ENCODE data around the gene NHLRC2. TPM values are rescaled to one million over a fixed set of nuclear protein-coding genes. Genes with fewer than 3 reads are reported as not detected.
A peak's percentile ranks its signal among the peaks of the same experiment; 100 is the strongest.
"Not testable (repeated sequence)": the region's sequence is repeated elsewhere in the genome, so short reads cannot be mapped to it uniquely, and the experiment has no call there.

The NHLRC2 gene, protein sequence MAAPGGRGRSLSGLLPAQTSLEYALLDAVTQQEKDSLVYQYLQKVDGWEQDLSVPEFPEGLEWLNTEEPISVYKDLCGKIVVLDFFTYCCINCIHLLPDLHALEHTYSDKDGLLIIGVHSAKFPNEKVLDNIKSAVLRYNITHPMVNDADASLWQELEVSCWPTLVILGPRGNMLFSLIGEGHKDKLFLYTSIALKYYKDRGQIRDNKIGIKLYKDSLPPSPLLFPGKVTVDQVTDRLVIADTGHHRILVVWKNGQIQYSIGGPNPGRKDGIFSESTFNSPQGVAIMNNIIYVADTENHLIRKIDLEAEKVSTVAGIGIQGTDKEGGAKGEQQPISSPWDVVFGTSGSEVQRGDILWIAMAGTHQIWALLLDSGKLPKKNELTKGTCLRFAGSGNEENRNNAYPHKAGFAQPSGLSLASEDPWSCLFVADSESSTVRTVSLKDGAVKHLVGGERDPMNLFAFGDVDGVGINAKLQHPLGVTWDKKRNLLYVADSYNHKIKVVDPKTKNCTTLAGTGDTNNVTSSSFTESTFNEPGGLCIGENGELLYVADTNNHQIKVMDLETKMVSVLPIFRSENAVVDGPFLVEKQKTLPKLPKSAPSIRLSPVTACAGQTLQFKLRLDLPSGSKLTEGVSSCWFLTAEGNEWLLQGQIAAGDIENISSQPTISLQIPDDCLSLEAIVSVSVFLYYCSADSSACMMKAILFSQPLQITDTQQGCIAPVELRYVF
- polyA plus RNA-seq = 1 to 10 TPM; 2.7 to 4.9 (median 4.3) TPM

DNA sequence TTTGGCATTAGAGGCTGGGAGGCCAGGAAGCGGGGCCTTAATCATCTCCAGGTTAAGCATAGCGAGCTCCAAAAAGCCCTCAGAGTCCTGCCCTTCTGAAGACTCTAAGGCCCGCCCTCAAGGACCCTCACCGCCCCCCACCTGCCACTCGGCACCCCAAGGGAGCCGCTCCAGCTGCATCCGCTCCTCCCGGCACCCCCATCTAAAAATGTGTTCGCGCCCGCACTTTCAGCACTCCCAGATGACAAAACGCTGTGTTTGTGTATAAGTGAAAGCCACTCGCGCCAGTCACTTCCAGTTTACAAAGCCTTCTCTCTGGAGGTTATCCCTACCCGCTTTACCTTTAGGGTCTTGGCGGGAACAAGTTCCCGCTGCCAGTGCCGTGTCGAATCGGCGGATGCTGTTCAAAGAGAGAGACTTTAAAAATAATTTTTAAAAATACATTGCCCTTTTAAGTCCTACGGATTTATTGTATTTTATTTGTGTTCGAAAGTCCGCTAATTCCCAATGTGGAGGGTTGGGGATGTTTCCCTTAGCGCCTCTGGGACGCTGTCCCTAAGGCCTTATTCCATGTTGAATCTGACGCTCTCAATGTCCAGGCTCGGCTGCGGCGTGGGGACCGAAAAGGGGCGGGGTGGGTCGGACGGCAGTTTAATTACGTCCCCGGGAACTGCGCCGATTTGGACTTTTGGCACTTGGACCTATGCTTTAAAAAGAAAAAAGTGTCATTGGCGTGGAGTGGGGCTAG, at the start of gene NHLRC2, which contains the start of gene DCLRE1A:
NHLRC2 (plus strand) TSS at position 649 of the 748 bp plus-strand sequence. CDS start 212 bp downstream, outside the sequence.
DCLRE1A (minus strand) TSS at position 70 of the 748 bp plus-strand sequence. CDS start 900 bp downstream, outside the sequence.
- WGBS, 3 donors = 0% methylated on average over 39 of the region's 39 CpGs
- peak within 1 kb of the TSS; percentile 15 for H3K27ac ChIP-seq (ENCODE audit: low read depth, low read length)

DNA sequence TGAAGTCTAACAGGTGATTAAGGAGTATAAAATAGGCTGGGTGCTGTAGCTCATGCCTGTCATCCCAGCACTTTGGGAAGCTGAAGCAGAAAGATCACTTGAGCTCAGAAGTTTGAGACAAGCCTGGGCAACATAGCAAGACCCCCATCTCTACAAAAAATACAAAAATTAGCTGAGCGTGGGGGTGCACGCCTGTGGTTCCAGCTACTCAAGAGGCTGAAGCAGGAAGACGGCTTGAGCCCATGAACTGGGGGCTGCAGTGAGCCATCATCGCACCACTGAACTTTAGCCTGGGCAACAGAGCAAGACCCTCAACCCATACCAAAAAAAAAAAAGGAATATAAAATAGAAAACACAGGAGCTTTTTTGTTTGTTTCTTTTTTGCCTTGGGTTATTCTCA, 48.0 kb upstream of the NHLRC2 start:
- 93 to 98% (median 97%) methylated on average over 4 of the region's 4 CpGs for WGBS, 3 donors
- H3K27ac ChIP-seq (ENCODE audit: low read depth, low read length) = no peak overlapping the region

DNA sequence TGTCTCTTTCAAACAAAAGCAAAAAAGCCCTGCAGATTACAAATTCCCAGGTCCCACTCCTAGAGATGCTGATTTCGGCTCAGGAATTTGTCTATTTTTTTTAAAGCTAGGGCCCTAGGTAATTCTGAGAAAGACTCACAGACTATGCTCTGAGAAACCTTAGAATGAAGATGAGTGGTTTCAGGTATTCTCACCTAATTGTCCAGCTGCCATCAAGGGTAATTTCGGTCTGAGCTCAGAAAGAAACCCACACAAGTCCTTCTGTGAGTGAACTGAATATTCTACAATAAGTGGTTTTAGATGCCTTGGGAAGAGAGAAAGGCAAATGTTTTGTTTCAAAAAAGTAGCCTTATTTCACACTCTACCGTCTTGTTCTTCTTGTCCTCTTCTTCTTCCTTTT, 46.3 kb upstream of the NHLRC2 start:
- 76 to 95% (median 90%) methylated on average over 3 of the region's 3 CpGs for WGBS, 3 donors
- H3K27ac ChIP-seq (ENCODE audit: low read depth, low read length) = no peak overlapping the region

DNA sequence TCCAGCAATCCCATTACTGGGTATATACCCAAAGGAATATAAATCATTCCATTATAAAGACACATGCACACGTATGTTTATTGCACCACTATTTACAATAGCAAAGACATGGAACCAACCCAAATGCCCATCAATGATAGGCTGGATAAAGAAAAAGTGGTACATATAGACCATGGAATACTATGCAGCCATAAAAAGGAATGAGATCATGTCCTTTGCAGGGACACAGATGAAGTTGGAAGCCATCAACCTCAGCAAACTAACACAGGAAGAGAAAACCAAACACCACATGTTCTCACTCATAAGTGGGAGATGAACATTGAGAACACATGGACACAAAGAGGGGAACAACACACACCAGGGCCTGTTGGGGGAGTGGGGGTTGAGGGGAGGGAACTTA, 39.8 kb upstream of the NHLRC2 start:
- 78 to 100% (median 91%) methylated on average over 1 of the region's 1 CpG for WGBS, 3 donors
- H3K27ac ChIP-seq (ENCODE audit: low read depth, low read length) = not testable (repeated sequence)

DNA sequence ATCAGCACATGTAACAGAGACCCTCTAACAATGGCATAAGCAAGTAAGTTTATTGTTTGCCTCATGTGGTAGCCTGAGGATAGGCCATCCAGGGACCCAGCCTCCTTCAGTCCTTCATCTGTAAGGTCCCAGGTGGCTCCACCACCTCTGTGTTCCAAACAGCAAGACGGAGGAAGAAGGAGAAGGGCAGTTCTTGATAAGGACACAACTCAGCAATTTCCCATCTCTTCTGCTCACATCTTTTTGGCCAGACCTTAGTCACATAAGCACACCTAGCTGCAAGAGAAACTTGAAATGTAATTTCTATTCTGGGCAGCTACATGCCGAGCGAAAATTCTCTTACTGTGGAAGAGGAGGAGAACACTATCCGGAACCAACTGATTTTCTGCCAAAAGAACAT, 34.5 kb upstream of the NHLRC2 start:
- no peak overlapping the region for H3K27ac ChIP-seq (ENCODE audit: low read depth, low read length)
- WGBS, 3 donors = 81 to 91% (median 87%) methylated on average over 4 of the region's 4 CpGs

DNA sequence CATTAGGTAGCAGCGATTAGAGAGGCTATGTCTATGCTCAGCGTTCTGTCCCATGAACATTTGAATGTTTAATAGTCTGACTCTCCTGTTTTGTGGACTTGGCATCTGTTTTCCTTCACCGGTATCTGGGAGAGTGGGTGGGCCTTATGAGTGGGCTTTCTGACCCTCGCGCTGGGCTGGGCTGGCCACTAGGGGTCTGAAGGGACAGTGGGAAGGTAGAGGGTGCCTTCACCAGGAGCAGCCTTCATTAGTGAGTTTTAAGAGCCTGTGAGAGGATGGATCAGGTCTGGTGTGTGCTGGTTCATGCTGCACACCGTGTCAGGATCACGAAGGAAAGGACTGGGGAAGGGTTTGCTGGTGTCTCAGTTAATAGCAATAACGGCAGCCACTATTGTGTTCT, 34.0 kb upstream of the NHLRC2 start:
- WGBS, 3 donors = 57 to 69% (median 62%) methylated on average over 8 of the region's 8 CpGs

DNA sequence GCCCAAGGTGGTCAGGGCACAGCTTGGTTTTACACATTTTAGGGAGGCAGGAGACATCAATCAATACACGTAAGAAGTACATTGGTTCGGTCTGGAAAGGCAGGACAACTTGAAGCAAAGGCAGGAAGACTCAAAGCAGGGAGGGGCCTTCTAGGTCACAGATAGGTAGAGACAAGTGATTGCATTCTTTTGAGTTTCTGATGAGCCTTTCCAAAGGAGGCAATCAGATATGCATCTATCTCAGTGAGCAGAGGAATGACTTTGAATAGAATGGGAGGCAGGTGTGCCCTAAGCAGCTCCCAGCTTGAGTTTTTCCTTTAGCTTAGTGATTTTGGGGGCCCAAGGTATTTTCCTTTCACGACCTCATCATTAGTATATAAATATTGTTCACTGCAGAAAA, 33.2 kb upstream of the NHLRC2 start:
- 74 to 91% (median 91%) methylated on average over 3 of the region's 3 CpGs for WGBS, 3 donors
- H3K27ac ChIP-seq (ENCODE audit: low read depth, low read length) = not testable (repeated sequence)

More for the DNA sequence above, 34.0 kb upstream of the NHLRC2 start:
- H3K27ac ChIP-seq (ENCODE audit: low read depth, low read length) = no peak overlapping the region

DNA sequence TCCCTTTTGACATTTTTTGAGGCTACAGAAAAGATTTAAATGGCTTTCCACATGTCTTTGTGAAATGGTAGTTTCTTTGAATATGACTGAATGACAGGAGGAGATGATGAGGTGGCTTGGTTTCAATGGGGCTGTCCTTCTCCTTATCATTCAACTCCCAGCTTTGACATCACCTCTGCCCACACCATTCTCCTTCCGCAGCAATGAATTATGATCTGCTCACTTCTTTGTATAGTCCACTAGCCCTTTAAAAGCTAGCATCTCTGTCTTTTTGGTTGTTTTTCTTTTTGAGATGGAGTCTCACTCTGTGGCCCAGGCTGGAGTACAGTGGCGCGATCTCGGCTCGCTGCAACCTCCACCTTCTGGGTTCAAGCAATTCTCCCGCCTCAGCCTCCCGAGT, 32.3 kb upstream of the NHLRC2 start:
- WGBS, 3 donors = 94 to 99% (median 97%) methylated on average over 7 of the region's 7 CpGs

DNA sequence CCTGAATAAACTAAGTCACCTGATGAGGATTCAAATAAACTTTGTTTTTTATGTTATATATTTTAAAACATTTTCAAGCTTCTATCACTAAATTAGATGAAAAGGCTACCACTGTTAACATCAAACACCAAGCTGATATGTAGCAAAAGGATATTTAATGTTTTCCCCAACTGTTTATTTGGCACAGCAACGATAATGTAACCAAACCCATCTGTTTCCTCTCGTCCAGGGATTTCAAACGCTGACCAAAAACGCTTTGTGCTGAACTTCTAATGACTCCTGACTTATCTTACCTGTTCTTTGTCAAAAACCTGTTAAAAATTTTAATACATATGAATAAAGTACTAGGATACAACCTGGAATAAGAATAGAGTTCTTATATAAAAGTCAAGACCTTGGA, 31.1 kb upstream of the NHLRC2 start:
- 24 to 37% (median 32%) methylated on average over 4 of the region's 4 CpGs for WGBS, 3 donors
- H3K27ac ChIP-seq (ENCODE audit: low read depth, low read length) = no peak overlapping the region

More for the DNA sequence above, 32.3 kb upstream of the NHLRC2 start:
- no peak overlapping the region for H3K27ac ChIP-seq (ENCODE audit: low read depth, low read length)

DNA sequence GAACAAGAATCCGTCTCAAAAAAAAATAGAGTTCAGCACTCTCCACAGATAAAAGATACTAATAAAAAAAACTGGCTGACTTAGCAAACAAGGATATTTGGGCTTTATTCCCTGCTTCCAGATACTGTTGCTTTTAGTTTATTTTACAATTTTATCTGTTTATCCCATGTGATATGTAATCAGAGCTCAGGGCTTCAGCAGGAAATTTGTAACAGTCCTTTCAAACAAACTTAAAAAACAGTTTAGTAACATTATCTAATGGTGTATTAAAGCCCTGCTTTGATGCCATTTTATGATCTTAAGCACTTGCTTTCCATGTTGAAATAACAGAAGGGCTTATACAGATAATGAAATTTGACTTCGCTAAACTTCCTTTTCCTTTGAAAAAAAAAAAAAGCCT, 28.7 kb upstream of the NHLRC2 start:
- no peak overlapping the region for H3K27ac ChIP-seq (ENCODE audit: low read depth, low read length)
- WGBS, 3 donors = 47 to 76% (median 74%) methylated on average over 2 of the region's 2 CpGs

DNA sequence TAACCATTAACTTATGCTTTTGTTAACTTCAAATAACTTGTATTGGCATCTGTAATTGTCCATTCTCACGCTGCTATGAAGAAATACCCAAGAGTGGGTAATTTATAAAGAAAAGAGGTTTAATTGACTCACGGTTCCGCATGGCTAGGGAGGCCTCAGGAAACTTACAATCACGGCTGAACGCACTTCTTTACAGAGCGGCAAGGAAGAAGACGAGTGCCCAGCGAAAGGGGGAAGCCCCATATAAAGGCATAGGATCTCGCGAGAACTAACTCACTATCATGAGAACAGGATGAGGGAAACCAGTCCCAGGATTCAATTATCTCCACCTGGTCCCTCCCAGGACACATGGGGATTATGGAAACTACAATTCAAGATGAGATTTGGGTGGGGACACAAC, 25.9 kb upstream of the NHLRC2 start:
- not testable (repeated sequence) for H3K27ac ChIP-seq (ENCODE audit: low read depth, low read length)
- 93 to 95% (median 95%) methylated on average over 10 of the region's 10 CpGs for WGBS, 3 donors

DNA sequence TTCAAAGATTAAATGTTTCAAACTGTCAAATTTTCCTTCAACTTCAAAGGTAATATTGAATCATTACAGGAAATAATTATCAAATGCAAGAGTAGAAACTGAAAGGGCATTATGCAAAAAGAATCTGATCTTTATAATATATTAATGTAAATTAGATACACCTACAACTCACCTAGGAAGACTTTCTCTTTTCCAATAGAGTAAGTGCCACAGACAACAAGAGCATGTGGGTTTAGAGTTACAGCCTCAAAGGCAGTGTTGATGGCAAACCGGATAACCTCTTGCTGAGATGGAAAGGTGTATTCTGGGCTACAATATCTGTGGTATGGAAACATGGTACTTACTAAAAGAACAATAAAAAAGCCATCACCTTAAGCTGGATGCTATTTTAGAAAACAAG, 12.3 kb upstream of the NHLRC2 start:
- WGBS, 3 donors = 73 to 88% (median 88%) methylated on average over 1 of the region's 1 CpG
- H3K27ac ChIP-seq (ENCODE audit: low read depth, low read length) = no peak overlapping the region

DNA sequence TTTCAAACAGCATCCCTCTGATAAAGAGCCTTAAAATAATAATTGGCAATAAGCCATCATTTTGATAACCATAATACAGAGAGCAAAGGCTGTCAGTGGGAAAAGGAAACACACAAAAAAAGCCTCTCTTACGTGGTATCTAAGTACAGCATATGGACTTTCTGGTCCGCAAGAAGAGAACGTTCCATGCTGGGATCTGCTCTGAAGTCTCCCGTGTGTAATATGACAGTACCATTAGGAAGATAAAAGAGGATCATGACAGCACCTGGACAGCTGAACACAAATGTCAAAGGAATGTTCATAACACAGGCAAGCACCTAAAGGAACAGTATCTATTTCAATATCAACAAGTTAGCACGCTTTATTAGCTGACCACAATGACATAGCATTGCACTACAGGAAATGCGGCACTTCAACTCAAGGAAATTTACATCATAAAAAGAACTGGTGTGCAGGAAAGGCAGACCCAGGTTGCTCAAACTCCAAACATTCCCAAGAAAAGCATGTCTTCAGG, 10.4 kb upstream of the NHLRC2 start:
- WGBS, 3 donors = 44 to 74% (median 56%) methylated on average over 6 of the region's 6 CpGs
- H3K27ac ChIP-seq (ENCODE audit: low read depth, low read length) = no peak overlapping the region

DNA sequence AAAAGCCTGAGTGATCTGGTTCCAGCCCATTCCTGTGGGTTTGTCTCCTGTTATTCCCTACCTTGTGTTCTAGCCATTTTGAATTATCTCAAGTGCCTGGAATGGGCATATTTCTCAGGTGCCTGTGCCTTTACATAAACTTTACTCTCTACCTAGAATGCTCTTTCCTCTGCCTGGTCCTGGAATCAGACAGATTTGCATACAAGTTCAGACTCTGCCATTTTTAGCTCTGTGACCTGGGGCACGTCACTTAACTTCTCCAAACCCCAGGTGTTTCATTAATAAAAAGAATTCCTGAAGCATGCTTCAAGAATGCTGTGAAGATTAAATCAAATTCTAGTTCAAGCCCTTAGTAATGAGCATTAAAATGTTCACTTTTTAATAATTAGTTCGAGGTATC, 8.4 kb upstream of the NHLRC2 start:
- H3K27ac ChIP-seq (ENCODE audit: low read depth, low read length) = no peak overlapping the region
- WGBS, 3 donors = 91 to 93% (median 91%) methylated on average over 2 of the region's 2 CpGs

DNA sequence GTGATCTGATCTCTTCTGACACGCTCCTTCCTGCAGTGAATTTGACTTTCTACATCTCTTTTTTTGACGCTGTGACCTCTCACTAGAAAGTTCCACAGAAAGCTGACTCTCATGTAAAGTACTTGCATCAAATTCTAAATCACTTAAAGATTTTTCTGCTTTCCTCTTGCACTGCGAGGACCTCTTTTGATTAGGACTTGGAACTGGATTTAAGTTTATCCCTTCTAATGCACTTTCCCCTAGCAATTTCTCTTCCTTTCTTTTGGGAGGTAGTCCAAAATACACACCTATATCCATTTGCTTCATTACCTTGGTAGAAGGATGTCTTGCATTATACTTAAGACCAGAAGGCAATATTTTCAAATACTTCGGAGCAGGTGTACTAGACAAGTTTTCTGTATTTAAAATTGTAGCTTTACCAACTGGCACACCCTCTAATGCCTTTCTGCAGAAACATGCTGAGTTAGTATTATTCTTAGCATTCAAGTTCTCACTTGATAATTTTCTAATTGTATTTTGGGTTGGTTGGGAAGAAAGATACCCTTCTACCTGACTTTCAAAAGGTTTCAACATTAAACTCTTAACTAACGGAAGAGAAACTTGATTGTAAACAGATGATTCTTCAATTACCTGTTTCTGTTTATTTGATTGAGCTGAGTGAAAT, 5.2 kb upstream of the NHLRC2 start:
- no peak overlapping the region for H3K27ac ChIP-seq (ENCODE audit: low read depth, low read length)
- 91 to 94% (median 93%) methylated on average over 5 of the region's 5 CpGs for WGBS, 3 donors

DNA sequence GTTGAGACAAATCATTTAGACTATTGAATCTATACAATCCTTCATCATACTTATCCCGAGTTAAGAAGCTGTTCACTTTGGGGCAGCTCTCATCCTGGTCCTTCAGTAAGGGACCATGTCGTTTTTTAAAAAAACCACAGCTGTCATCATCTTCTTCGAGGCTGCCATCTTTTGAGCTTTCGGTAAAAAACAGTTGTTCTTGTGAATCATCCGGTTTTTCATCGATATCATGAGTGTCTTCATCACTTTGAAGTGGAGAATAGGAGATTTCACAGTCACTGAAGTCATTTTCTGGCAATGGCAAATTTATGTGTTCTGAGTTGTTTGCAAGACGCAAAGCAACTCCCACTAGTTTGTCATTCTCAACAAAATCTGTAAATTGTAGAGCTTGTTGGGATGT, 4.5 kb upstream of the NHLRC2 start:
- H3K27ac ChIP-seq (ENCODE audit: low read depth, low read length) = no peak overlapping the region
- WGBS, 3 donors = 91 to 94% (median 92%) methylated on average over 7 of the region's 7 CpGs

DNA sequence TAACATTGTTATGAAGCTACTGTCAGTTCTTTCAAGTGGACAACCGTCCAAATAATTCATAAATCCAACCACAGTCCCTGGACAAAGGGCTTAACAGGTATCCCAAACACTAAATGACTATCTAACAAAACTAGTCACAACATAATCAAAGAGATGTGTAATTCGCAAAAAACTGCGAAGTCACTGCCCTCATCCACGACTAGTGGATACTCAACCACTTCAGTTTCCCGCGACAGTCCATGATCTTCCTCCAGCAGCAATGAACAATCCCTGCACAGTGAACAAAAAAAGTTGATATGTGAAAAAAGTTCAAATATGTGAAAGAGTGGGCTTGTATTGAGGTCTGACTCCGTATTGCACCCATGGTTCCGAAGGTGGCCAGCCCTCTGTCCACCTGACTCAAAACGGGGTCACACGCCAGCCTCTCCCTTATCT, 866 bp upstream of the NHLRC2 start:
- H3K27ac ChIP-seq (ENCODE audit: low read depth, low read length) = no peak overlapping the region
- 13 to 19% (median 18%) methylated on average over 10 of the region's 10 CpGs for WGBS, 3 donors
